Glutamatergic neuron (in vitro differentiated cells): ENCODE data around the gene TTLL4. TPM values are rescaled to one million over a fixed set of nuclear protein-coding genes. Genes with fewer than 3 reads are reported as not detected.

Experiments used
- DNase-seq: peaks from one replicate; pipeline ENCODE4 v3.0.0; 2022
- H3K27ac Mint-ChIP-seq: one replicate; pipeline ENCODE4 v1.8.0; 2020; ENCODE audit warnings: mild to moderate bottlenecking, mixed read lengths, inconsistent platforms; ENCODE audit not compliant: unreplicated experiment
- H3K27me3 Mint-ChIP-seq: one replicate; pipeline ENCODE4 v1.8.0; 2020; ENCODE audit warnings: mild to moderate bottlenecking, moderate library complexity, mixed read lengths, inconsistent platforms; ENCODE audit not compliant: unreplicated experiment
- H3K36me3 Mint-ChIP-seq: one replicate; pipeline ENCODE4 v1.8.0; 2020; ENCODE audit warnings: mild to moderate bottlenecking, mixed read lengths, inconsistent platforms; ENCODE audit not compliant: unreplicated experiment
- H3K4me1 Mint-ChIP-seq: one replicate; pipeline ENCODE4 v1.8.0; 2020; ENCODE audit warnings: mild to moderate bottlenecking, low read depth, mixed read lengths, inconsistent platforms; ENCODE audit not compliant: unreplicated experiment
- H3K4me3 Mint-ChIP-seq: one replicate; pipeline ENCODE4 v1.8.0; 2020; ENCODE audit warnings: mild to moderate bottlenecking, mixed read lengths, inconsistent platforms; ENCODE audit not compliant: unreplicated experiment
- H3K9me3 Mint-ChIP-seq: one replicate; pipeline ENCODE4 v1.8.0; 2020; ENCODE audit warnings: mild to moderate bottlenecking, moderate library complexity, mixed read lengths, inconsistent platforms; ENCODE audit not compliant: unreplicated experiment
- total RNA-seq: library from RNA; stranded (reverse); fragmentation: NEBNext Ultra II Directional; extraction: Animal tissue kit (Norgen Biotek cat#: 25700); gene quantifications from one replicate; pipeline ENCODE4 v1.2.1, GENCODE V29; 2021; ENCODE audit not compliant: unreplicated experiment
- TF ChIP-seq, protein P1 (sequence below): fragments of 200-600 bp; sonication (generic); IDR thresholded peaks from one replicate; pipeline ENCODE4 v1.5.0; 2021; ENCODE audit not compliant: partially characterized antibody, unreplicated experiment

TTLL4 gene
- total RNA-seq, 1 donor from 2014 or later = 27.9 TPM

DNA sequence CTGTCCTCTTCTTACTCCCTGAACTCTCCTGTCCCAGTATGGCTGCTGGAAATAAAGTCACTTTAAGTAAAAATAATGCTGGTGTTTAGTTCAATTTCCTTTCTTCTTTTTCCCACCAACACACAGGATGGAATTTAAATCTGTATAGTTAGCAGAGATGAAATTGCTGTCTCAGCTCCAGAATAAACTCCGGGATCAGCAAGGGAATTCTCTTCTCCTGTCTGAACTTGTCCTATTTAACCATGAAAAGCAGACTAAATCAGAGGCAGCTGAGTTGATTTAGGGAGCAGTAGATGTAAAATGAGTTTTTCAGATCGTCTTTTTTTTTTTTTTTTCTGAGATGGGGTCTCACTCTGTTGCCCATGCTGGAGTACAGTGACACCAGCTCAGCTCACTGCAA, 25.9 kb downstream of the TTLL4 start:
- H3K27ac Mint-ChIP-seq = no peak overlapping the region
- H3K4me1 Mint-ChIP-seq = no peaks in the 10 kb centered on the region
- TF ChIP-seq, protein P1, sequence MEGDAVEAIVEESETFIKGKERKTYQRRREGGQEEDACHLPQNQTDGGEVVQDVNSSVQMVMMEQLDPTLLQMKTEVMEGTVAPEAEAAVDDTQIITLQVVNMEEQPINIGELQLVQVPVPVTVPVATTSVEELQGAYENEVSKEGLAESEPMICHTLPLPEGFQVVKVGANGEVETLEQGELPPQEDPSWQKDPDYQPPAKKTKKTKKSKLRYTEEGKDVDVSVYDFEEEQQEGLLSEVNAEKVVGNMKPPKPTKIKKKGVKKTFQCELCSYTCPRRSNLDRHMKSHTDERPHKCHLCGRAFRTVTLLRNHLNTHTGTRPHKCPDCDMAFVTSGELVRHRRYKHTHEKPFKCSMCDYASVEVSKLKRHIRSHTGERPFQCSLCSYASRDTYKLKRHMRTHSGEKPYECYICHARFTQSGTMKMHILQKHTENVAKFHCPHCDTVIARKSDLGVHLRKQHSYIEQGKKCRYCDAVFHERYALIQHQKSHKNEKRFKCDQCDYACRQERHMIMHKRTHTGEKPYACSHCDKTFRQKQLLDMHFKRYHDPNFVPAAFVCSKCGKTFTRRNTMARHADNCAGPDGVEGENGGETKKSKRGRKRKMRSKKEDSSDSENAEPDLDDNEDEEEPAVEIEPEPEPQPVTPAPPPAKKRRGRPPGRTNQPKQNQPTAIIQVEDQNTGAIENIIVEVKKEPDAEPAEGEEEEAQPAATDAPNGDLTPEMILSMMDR = no peak
- H3K27me3 Mint-ChIP-seq = no peaks in the 10 kb centered on the region
- no peak for DNase-seq
- no peak overlapping the region for H3K4me3 Mint-ChIP-seq
- H3K36me3 Mint-ChIP-seq = no peaks in the 10 kb centered on the region
- no peaks in the 10 kb centered on the region for H3K9me3 Mint-ChIP-seq

GRCh38 chr2:218743068-218743467, 32.4 kb downstream of the TTLL4 start:
- Mint-ChIP-seq H3K9me3 (no peaks in the 10 kb centered on the region), H3K27me3 (peaks cover 3% of the 10 kb centered on the region), H3K4me1 (no peaks in the 10 kb centered on the region), H3K4me3 (no peak overlapping the region), H3K27ac (no peak overlapping the region), H3K36me3 (no peaks in the 10 kb centered on the region)
- TF ChIP-seq, protein P1 = no peak
- no peak for DNase-seq

GRCh38 chr2:218744615-218745014, 34.0 kb downstream of the TTLL4 start:
- Mint-ChIP-seq H3K4me1 (no peaks in the 10 kb centered on the region), H3K36me3 (no peaks in the 10 kb centered on the region), H3K27ac (no peak overlapping the region), H3K27me3 (peaks cover 3% of the 10 kb centered on the region), H3K4me3 (no peak overlapping the region), H3K9me3 (no peaks in the 10 kb centered on the region)
- DNase-seq = no peak
- TF ChIP-seq, protein P1 = no peak

- no peaks in the 10 kb centered on the region for H3K36me3 Mint-ChIP-seq
- TF ChIP-seq, protein P1 = no peak
- H3K4me3 Mint-ChIP-seq = no peak overlapping the region
- H3K9me3 Mint-ChIP-seq = no peaks in the 10 kb centered on the region
- peaks cover 3% of the 10 kb centered on the region for H3K27me3 Mint-ChIP-seq
- DNase-seq = no peak
- H3K4me1 Mint-ChIP-seq = no peaks in the 10 kb centered on the region
- no peak overlapping the region for H3K27ac Mint-ChIP-seq
Observed at GRCh38 chr2:218745160-218745558, 34.5 kb downstream of the TTLL4 start.

DNA sequence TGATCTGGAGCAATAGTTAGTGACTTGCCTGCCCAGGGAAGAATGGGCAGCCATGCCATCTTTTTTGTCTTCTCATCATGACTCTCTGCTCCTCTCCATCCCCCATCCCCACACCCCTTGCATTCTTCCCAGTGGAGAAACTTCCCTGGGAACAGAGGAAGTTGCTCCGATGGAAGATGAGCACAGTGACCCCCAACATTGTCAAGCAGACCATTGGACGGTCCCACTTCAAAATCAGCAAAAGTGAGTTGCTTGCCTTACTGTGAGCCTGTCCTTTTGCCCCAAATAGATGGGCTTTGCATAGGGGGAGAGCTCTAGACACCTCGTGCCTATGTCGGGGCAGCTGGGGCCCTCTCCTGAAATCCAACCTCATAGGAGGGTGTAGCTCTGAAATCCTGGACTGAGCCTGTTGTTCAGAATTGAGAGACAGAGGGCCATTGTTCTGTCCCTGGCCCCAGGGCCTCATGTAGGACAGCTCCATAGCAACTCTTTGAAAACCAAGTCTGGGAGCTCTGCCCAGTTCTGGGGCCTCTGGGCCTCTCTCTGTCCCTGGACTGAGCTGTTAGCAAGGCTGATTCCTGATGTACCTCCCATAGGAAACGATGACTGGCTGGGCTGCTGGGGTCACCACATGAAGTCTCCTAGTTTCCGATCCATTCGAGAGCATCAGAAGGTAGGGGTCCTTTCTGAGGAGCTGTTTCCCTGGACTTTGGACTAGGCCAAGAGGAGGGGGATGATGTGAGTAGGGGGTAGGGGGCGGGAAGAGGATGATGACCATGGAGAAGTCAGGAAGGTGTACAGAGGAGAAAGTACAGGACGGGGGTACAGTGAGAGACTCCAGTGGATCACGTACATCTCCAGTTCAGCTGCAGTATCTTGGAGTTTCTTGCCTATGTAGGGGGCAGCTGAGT, 35.2 kb downstream of the TTLL4 start:
- no peak overlapping the region for H3K27ac Mint-ChIP-seq
- no peak for DNase-seq
- no peak overlapping the region for H3K4me3 Mint-ChIP-seq
- no peaks in the 10 kb centered on the region for H3K4me1 Mint-ChIP-seq
- H3K27me3 Mint-ChIP-seq = peaks cover 3% of the 10 kb centered on the region
- no peaks in the 10 kb centered on the region for H3K36me3 Mint-ChIP-seq
- H3K9me3 Mint-ChIP-seq = no peaks in the 10 kb centered on the region
- TF ChIP-seq, protein P1 = no peak
